HepG2 (cell line): ENCODE results near the gene TMEM223. TPM values are rescaled to one million over a fixed set of nuclear protein-coding genes. Genes with fewer than 3 reads are reported as not detected.
A peak's percentile ranks its signal among the peaks of the same experiment; 100 is the strongest.

Source experiments
- CEBPG ChIP-seq: IDR thresholded peaks from 2 replicates; pipeline ENCODE4 v1.6.1; 2016
- ESRRA ChIP-seq: sonication (generic); formaldehyde crosslinking; IDR thresholded peaks from 2 replicates; pipeline ENCODE4 v1.5.1; 2020; ENCODE audit warnings: mild to moderate bottlenecking, low read depth, missing genetic modification reagents
- FOXK2 ChIP-seq: fragments of 450-650 bp; IDR thresholded peaks from 2 replicates; pipeline ENCODE4 v1.6.1; 2016
- IRF2 ChIP-seq: IDR thresholded peaks from 2 replicates; pipeline ENCODE4 v1.6.1; 2018; ENCODE audit warnings: missing genetic modification reagents, missing compliant biosample characterization
- KDM2A ChIP-seq: sonication (generic); formaldehyde crosslinking; IDR thresholded peaks from 2 replicates; pipeline ENCODE4 v1.4.0; 2020; ENCODE audit warnings: low read depth, missing genetic modification reagents, borderline replicate concordance
- KDM3A ChIP-seq: IDR thresholded peaks from 2 replicates; pipeline ENCODE4 v1.6.1; 2018; ENCODE audit warnings: low read depth, missing compliant biosample characterization
- KLF15 ChIP-seq: sonication (generic); formaldehyde crosslinking; IDR thresholded peaks from 2 replicates; pipeline ENCODE4 v1.8.1; 2023; ENCODE audit warnings: borderline replicate concordance, mild to moderate bottlenecking, inconsistent platforms, missing genetic modification reagents, mixed read lengths
- LRRFIP1 ChIP-seq: sonication (generic); formaldehyde crosslinking; conservative IDR thresholded peaks from 2 replicates; pipeline ENCODE4 v1.4.0; 2020; ENCODE audit warnings: missing genetic modification reagents
- MXI1 ChIP-seq: IDR thresholded peaks from 3 replicates; pipeline ENCODE4 v1.6.1; 2012; ENCODE audit warnings: low read depth, low read length, inconsistent platforms, borderline replicate concordance
- PHF21A ChIP-seq: sonication (generic); formaldehyde crosslinking; IDR thresholded peaks from 2 replicates; pipeline ENCODE4 v1.5.0; 2020; ENCODE audit warnings: mild to moderate bottlenecking, missing genetic modification reagents
- POLR2AphosphoS2 ChIP-seq: IDR thresholded peaks from 2 replicates; pipeline ENCODE4 v1.6.1; 2011; ENCODE audit warnings: low read depth, low read length, improper control_type of control experiment
- PPARG ChIP-seq: conservative IDR thresholded peaks from 2 replicates; pipeline ENCODE4 v1.6.1; 2016; ENCODE audit warnings: missing biosample characterization, missing genetic modification reagents
- RAD51 ChIP-seq: fragments of 450-650 bp; IDR thresholded peaks from 2 replicates; pipeline ENCODE4 v1.6.1; 2016; ENCODE audit warnings: borderline replicate concordance
- RBM39 ChIP-seq: fragments of 200-400 bp; formaldehyde crosslinking; IDR thresholded peaks from one replicate; pipeline ENCODE4 v1.6.1; 2018; ENCODE audit warnings: antibody characterized with exemption, mild to moderate bottlenecking, low read depth, low read length; ENCODE audit not compliant: poor library complexity, severe bottlenecking
- SIX4 ChIP-seq: sonication (generic); formaldehyde crosslinking; IDR thresholded peaks from 2 replicates; pipeline ENCODE4 v1.4.0; 2020; ENCODE audit warnings: missing genetic modification reagents
- TOE1 ChIP-seq: sonication (generic); formaldehyde crosslinking; IDR thresholded peaks from 2 replicates; pipeline ENCODE4 v1.4.0; 2020; ENCODE audit warnings: mild to moderate bottlenecking, missing genetic modification reagents
- TOPORS ChIP-seq: sonication (generic); formaldehyde crosslinking; IDR thresholded peaks from 2 replicates; pipeline ENCODE4 v1.8.0; 2023; ENCODE audit warnings: mild to moderate bottlenecking, missing genetic modification reagents
- ZBTB7B ChIP-seq: sonication (generic); formaldehyde crosslinking; IDR thresholded peaks from 2 replicates; pipeline ENCODE4 v1.4.0; 2020; ENCODE audit warnings: missing genetic modification reagents
- ZC3H4 ChIP-seq: sonication (generic); formaldehyde crosslinking; IDR thresholded peaks from 2 replicates; pipeline ENCODE4 v1.4.0; 2020; ENCODE audit warnings: missing genetic modification reagents, borderline replicate concordance
- ZNF282 ChIP-seq: fragments of 450-650 bp; IDR thresholded peaks from 2 replicates; pipeline ENCODE4 v1.6.1; 2018; ENCODE audit not compliant: partially characterized antibody
- ZNF550 ChIP-seq: sonication (generic); formaldehyde crosslinking; IDR thresholded peaks from 2 replicates; pipeline ENCODE4 v1.4.0; 2020; ENCODE audit warnings: mild to moderate bottlenecking, missing genetic modification reagents, borderline replicate concordance
- ZNF75D ChIP-seq: sonication (generic); formaldehyde crosslinking; IDR thresholded peaks from 2 replicates; pipeline ENCODE4 v1.8.1; 2023; ENCODE audit warnings: missing genetic modification reagents, mild to moderate bottlenecking, borderline replicate concordance
- ZSCAN29 ChIP-seq: sonication (generic); formaldehyde crosslinking; conservative IDR thresholded peaks from 2 replicates; pipeline ENCODE4 v1.4.0; 2020; ENCODE audit warnings: mild to moderate bottlenecking, missing genetic modification reagents
- polyA plus RNA-seq, 8 experiments: library from polyadenylated mRNA; depleted of rRNA in 3 of 8; stranded (reverse) in 7 of 8; unstranded in 1 of 8; fragments of >200 nt; fragmentation: Illumina TruSeq in 4 of 8; extraction: Trizol in 4 of 8; gene quantifications; 2 replicates each; pipeline versions ENCODE4 v1.2.1 to v1.2.3, GENCODE V29; 2011 to 2016; ENCODE audit warnings: low read depth in 4 of 8, missing spikeins in 1 of 8, mixed read lengths in 1 of 8; ENCODE audit not compliant: insufficient read depth in 1 of 8
- total RNA-seq, 5 experiments: library from RNA; depleted of rRNA; stranded (reverse); fragments of >200 nt; fragmentation: Illumina TruSeq; extraction: Trizol; gene quantifications; 2 replicates each; pipeline ENCODE4 v1.2.3, GENCODE V29; 2016; ENCODE audit warnings: low read depth in 1 of 5
- TF ChIP-seq, protein P1 (sequence below): sonication (generic); formaldehyde crosslinking; IDR thresholded peaks from 2 replicates; pipeline ENCODE4 v1.4.0; 2020; ENCODE audit warnings: missing genetic modification reagents

The TMEM223 gene
- total and polyA plus RNA-seq, 2 of the 13 experiments (the other 11 are each of a cell fraction or from before 2014, with no cell fraction given), result 19.5 to 24.9 TPM

- TF ChIP-seq IRF2 (CRISPR knock-in tag) (peak; percentile 93), SIX4 (CRISPR knock-in tag) (no peak), KDM2A (peak; percentile 100), KDM3A (CRISPR knock-in tag) (peak; percentile 83), ZC3H4 (CRISPR knock-in tag) (no peak), ZNF550 (no peak), CEBPG (no peak), RAD51 (no peak), LRRFIP1 (peak; percentile 24; the same call in 1 of the 2 replicates), ZBTB7B (CRISPR knock-in tag) (peak; percentile 74; the same call in 1 of the 2 replicates), MXI1 (peak; percentile 90; the same call in 1 of the 3 replicates), RBM39 (peak; percentile 98), POLR2AphosphoS2 (peak; percentile 96), PPARG (CRISPR knock-in tag) (peak; percentile 66), TOPORS (CRISPR knock-in tag) (peak; percentile 74; the same call in 1 of the 2 replicates), ZNF282 (no peak), ESRRA (CRISPR knock-in tag) (peak; percentile 78; the same call in 1 of the 2 replicates), ZSCAN29 (CRISPR knock-in tag) (no peak; the same call in 1 of the 2 replicates), PHF21A (CRISPR knock-in tag) (no peak; the same call in 1 of the 2 replicates), TOE1 (CRISPR knock-in tag) (no peak), FOXK2 (no peak), KLF15 (CRISPR knock-in tag) (no peak), ZNF75D (CRISPR knock-in tag) (no peak)
- TF ChIP-seq, protein P1, sequence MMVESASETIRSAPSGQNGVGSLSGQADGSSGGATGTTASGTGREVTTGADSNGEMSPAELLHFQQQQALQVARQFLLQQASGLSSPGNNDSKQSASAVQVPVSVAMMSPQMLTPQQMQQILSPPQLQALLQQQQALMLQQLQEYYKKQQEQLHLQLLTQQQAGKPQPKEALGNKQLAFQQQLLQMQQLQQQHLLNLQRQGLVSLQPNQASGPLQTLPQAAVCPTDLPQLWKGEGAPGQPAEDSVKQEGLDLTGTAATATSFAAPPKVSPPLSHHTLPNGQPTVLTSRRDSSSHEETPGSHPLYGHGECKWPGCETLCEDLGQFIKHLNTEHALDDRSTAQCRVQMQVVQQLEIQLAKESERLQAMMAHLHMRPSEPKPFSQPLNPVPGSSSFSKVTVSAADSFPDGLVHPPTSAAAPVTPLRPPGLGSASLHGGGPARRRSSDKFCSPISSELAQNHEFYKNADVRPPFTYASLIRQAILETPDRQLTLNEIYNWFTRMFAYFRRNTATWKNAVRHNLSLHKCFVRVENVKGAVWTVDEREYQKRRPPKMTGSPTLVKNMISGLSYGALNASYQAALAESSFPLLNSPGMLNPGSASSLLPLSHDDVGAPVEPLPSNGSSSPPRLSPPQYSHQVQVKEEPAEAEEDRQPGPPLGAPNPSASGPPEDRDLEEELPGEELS, result peak; percentile 29; the same call in 1 of the 2 replicates
Observed at GRCh38 chr11:62805076-62805892, 13.5 kb upstream of the TMEM223 start, which contains the start of gene NXF1 (continued).
